OCI-M1 (cell line): Measurements from ENCODE around the gene ZNF140.

Experiments used
- DNase-seq: peaks from one replicate; lab custom pipeline; 2025; lab: John Stamatoyannopoulos, UW

Gene ZNF140

DNA sequence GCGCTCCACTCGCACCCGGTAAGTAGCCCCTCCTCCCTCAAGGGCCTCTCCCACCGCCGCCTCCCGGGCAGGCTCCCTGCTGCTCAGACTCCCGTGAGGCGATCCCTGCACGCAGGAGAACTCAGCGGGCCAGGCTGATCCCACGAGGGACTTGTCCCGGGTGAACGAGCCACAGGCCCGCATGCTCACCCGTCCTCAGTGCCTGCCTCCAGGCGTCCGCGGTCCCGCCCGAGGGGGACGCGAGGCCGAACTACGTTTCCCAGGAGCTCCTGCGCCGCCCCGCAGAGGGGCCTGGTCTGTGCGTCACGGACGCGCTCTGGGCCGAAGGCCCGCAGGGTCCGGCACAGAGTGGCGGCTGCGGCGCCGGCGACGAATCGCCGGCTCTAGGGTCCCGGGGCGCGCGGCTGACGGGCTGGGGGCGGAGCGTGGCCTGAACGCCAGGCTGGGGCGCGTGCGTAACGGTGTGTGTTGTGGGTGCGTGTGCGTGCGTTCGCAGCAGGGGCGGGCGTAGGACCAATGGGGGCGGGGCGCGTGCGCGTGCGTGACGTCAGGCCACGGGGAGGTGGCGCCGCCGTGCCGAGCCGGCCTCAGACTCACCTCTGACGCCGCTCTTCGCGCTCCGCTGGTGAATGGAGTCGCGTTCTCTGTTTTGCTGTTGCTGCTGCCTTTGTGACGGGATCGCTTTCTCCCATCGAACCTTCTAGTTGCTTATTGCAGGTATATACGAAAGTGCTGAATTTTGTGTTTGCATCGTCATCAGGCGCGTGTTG, 49.5 kb downstream of the ZNF140 start, which contains the start of the genes ZNF10 and ZNF891:
Gene ZNF10, plus strand, starts transcription at position 590 of the 770 bp plus-strand sequence. CDS start 13,866 bp downstream, outside the sequence.
Gene ZNF891, minus strand, starts transcription at position 237 of the 770 bp plus-strand sequence. CDS start 8,356 bp downstream, outside the sequence.
- DNase-seq = peak; percentile 97

DNA sequence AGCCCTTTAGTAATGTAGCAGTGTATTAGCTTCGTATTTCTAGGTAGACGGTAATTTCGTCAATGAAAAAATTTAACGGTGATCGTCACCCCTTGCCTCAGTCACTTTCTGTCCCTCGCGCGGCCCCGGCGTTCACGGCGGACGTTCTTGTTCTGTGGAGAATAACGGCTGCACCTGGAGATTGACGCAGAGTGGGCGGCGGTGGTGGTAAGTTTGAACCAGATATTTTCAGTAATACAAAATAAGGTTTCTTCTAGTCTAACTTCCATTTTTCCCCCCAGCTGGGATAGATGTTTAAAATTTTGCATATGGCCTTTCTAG, 50.0 kb downstream of the ZNF140 start:
- DNase-seq = no peak

DNA sequence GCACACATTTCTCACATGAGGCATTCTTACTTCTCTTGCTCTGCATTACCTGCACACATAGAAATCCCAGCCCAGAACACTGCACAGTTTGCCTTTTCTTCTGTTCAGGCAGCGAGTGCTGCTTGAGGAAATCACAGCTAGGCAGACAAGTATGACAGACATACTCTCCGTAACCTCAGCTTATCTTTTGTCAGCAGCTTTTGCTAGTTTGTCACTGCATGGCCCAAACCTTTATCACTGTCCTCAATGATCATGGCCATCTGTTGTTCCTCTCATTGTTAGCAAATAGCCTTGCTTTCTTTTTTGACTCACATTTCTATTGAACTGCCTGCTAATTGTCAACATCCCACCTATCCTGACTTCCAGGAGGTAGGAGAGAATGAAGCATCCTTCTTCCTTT, 55.0 kb downstream of the ZNF140 start:
- DNase-seq = peak; percentile 80

DNA sequence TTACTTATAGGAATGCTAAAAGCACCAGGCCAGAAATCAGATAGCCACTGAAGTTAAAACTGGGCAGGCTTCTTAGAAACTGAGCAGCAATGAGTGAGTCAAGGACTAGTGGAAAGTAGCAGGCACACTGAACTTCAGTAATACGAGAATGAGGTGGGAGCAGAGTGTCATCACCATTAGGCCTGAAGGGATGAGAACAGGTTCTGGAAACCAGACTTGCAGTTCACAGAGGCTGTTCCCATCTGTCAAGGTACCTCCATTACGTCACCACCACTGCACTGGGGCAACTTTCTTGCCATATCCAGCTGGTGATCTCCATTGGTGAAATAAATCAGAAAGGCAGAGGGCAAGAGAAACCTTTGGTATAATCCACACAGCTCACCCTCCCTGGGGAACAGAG, 65.3 kb downstream of the ZNF140 start:
- DNase-seq = no peak

DNA sequence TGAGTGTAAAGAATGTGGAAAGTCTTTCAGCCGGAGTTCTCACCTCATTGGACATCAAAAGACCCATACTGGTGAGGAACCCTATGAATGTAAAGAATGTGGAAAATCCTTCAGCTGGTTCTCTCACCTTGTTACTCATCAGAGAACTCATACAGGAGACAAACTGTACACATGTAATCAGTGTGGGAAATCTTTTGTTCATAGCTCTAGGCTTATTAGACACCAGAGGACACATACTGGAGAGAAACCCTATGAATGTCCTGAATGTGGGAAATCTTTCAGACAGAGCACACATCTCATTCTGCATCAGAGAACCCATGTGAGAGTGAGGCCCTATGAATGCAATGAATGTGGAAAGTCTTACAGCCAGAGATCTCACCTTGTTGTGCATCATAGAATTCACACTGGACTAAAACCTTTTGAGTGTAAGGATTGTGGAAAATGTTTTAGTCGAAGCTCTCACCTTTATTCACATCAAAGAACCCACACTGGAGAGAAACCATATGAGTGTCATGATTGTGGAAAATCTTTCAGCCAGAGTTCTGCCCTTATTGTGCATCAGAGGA, 75.5 kb downstream of the ZNF140 start:
- DNase-seq = no peak
